Measurements from ENCODE around the gene AAMP. TPM values are rescaled to one million over a fixed set of nuclear protein-coding genes. Genes with fewer than 3 reads are reported as not detected.

AAMP gene
- total and polyA plus RNA-seq, 2 experiments from 2014 or later = 273 to 315 TPM

- DNase-seq (ENCODE audit: low read depth in 1 of 2, low spot score in 1 of 2) = peak; percentile 81 to 82
- Histone ChIP-seq H3K36me3 (no peaks in the 10 kb centered on the region), H3K9me3 (ENCODE audit: low read depth) (no peaks in the 10 kb centered on the region), H3K4me3 (peak within 1 kb of the TSS; percentile 35), H3K27ac (no peak within 1 kb of the TSS), H3K27me3 (no peaks in the 10 kb centered on the region), H3K4me1 (ENCODE audit: low read depth) (peaks cover 26% of the 10 kb centered on the region)
- peak; percentile 56 for TF ChIP-seq CTCF (IDR thresholded peaks at IDR 0.05; ENCODE audit: low read depth, low read length)
Measured at GRCh38 chr2:218292048-218293014, 22.4 kb upstream of the AAMP start, which contains the start of gene TMBIM1. TMBIM1 (minus strand) TSS chr2:218292503; CDS start chr2:218282141, 10,362 bp downstream.

- Histone ChIP-seq H3K4me1 (ENCODE audit: low read depth) (peaks cover 33% of the 10 kb centered on the region), H3K4me3 (peak overlapping the region; percentile 35), H3K9me3 (ENCODE audit: low read depth) (no peaks in the 10 kb centered on the region), H3K27me3 (no peaks in the 10 kb centered on the region), H3K36me3 (no peaks in the 10 kb centered on the region), H3K27ac (no peak overlapping the region)
- DNase-seq (ENCODE audit: low read depth in 1 of 2, low spot score in 1 of 2) = peak in 1 of 2 donors; percentile 41
- TF ChIP-seq CTCF (IDR thresholded peaks at IDR 0.05; ENCODE audit: low read depth, low read length) = no peak
Measured at GRCh38 chr2:218291318-218292047, 21.5 kb upstream of the AAMP start.

- Histone ChIP-seq H3K27me3 (no peaks in the 10 kb centered on the region), H3K27ac (no peak overlapping the region), H3K4me3 (no peak overlapping the region), H3K4me1 (ENCODE audit: low read depth) (peaks cover 33% of the 10 kb centered on the region), H3K9me3 (ENCODE audit: low read depth) (no peaks in the 10 kb centered on the region), H3K36me3 (no peaks in the 10 kb centered on the region)
- no peak for TF ChIP-seq CTCF (IDR thresholded peaks at IDR 0.05; ENCODE audit: low read depth, low read length)
- no peak for DNase-seq (ENCODE audit: low read depth in 1 of 2, low spot score in 1 of 2)
Measured at GRCh38 chr2:218290316-218291261, 20.7 kb upstream of the AAMP start.

GRCh38 chr2:218289639-218290315 is 19.8 kb upstream of the AAMP start:
- no peaks in the 10 kb centered on the region for H3K9me3 ChIP-seq (ENCODE audit: low read depth)
- H3K36me3 ChIP-seq = no peaks in the 10 kb centered on the region
- H3K27me3 ChIP-seq = no peaks in the 10 kb centered on the region
- DNase-seq (ENCODE audit: low read depth in 1 of 2, low spot score in 1 of 2) = peak in 1 of 2 donors; percentile 57
- TF ChIP-seq CTCF (IDR thresholded peaks at IDR 0.05; ENCODE audit: low read depth, low read length) = no peak
- H3K27ac ChIP-seq = no peak overlapping the region
- H3K4me1 ChIP-seq (ENCODE audit: low read depth) = peaks cover 26% of the 10 kb centered on the region
- H3K4me3 ChIP-seq = no peak overlapping the region

All from cardiac muscle cell (in vitro differentiated cells and primary cell).